ENCODE measurements around the gene ATP11B.

The ATP11B gene

GRCh38 chr3:182792901-182793662 lies at the start of gene ATP11B:
Gene ATP11B (plus strand): TSS chr3:182793504. CDS start chr3:182793760, 256 bp downstream.
- Mint-ChIP-seq H3K27me3 (no peaks in the 10 kb centered on the region), H3K27ac (peak within 1 kb of the TSS; percentile 96), H3K36me3 (ENCODE audit: low read depth) (peaks cover 31% of the 10 kb centered on the region), H3K4me1 (ENCODE audit: low read depth) (peaks cover 35% of the 10 kb centered on the region), H3K4me3 (peak within 1 kb of the TSS; percentile 95), H3K9me3 (no peaks in the 10 kb centered on the region)
- DNase-seq: peak; percentile 90

- no peaks in the 10 kb centered on the region for H3K27me3 Mint-ChIP-seq
- peaks cover 1% of the 10 kb centered on the region for H3K9me3 Mint-ChIP-seq
- no peaks in the 10 kb centered on the region for H3K4me1 Mint-ChIP-seq (ENCODE audit: low read depth)
- DNase-seq: no peak
- no peak overlapping the region for H3K4me3 Mint-ChIP-seq
- no peaks in the 10 kb centered on the region for H3K36me3 Mint-ChIP-seq (ENCODE audit: low read depth)
- H3K27ac Mint-ChIP-seq: no peak overlapping the region
Observed at GRCh38 chr3:182746959-182747358, 46.3 kb upstream of the ATP11B start.

- H3K36me3 Mint-ChIP-seq (ENCODE audit: low read depth): no peaks in the 10 kb centered on the region
- DNase-seq: no peak
- H3K4me3 Mint-ChIP-seq: no peak overlapping the region
- peaks cover 7% of the 10 kb centered on the region for H3K27me3 Mint-ChIP-seq
- H3K27ac Mint-ChIP-seq: no peak overlapping the region
- H3K9me3 Mint-ChIP-seq: peaks cover 3% of the 10 kb centered on the region
- H3K4me1 Mint-ChIP-seq (ENCODE audit: low read depth): no peaks in the 10 kb centered on the region
Observed at GRCh38 chr3:182755308-182755707, 38.0 kb upstream of the ATP11B start.

GRCh38 chr3:182755712-182756111 lies 37.6 kb upstream of the ATP11B start:
- DNase-seq: no peak
- Mint-ChIP-seq H3K36me3 (ENCODE audit: low read depth) (no peaks in the 10 kb centered on the region), H3K4me3 (no peak overlapping the region), H3K4me1 (ENCODE audit: low read depth) (no peaks in the 10 kb centered on the region), H3K27me3 (peaks cover 7% of the 10 kb centered on the region), H3K27ac (no peak overlapping the region), H3K9me3 (peaks cover 3% of the 10 kb centered on the region)

- H3K27me3 Mint-ChIP-seq: peaks cover 14% of the 10 kb centered on the region
- no peak overlapping the region for H3K4me3 Mint-ChIP-seq
- no peak overlapping the region for H3K27ac Mint-ChIP-seq
- no peak for DNase-seq
- no peaks in the 10 kb centered on the region for H3K9me3 Mint-ChIP-seq
- H3K36me3 Mint-ChIP-seq (ENCODE audit: low read depth): no peaks in the 10 kb centered on the region
- no peaks in the 10 kb centered on the region for H3K4me1 Mint-ChIP-seq (ENCODE audit: low read depth)
Observed at GRCh38 chr3:182760576-182761164, 32.6 kb upstream of the ATP11B start.

GRCh38 chr3:182763896-182764295 lies 29.4 kb upstream of the ATP11B start:
- Mint-ChIP-seq H3K4me1 (ENCODE audit: low read depth) (no peaks in the 10 kb centered on the region), H3K36me3 (ENCODE audit: low read depth) (no peaks in the 10 kb centered on the region), H3K27ac (no peak overlapping the region), H3K27me3 (peaks cover 7% of the 10 kb centered on the region), H3K4me3 (no peak overlapping the region), H3K9me3 (no peaks in the 10 kb centered on the region)
- DNase-seq: no peak

GRCh38 chr3:182765287-182765686 lies 28.0 kb upstream of the ATP11B start:
- Mint-ChIP-seq H3K4me1 (ENCODE audit: low read depth) (no peaks in the 10 kb centered on the region), H3K36me3 (ENCODE audit: low read depth) (no peaks in the 10 kb centered on the region), H3K4me3 (no peak overlapping the region), H3K27ac (no peak overlapping the region), H3K27me3 (peaks cover 7% of the 10 kb centered on the region), H3K9me3 (no peaks in the 10 kb centered on the region)
- no peak for DNase-seq

GRCh38 chr3:182766099-182766498 lies 27.2 kb upstream of the ATP11B start:
- peaks cover 7% of the 10 kb centered on the region for H3K27me3 Mint-ChIP-seq
- DNase-seq: no peak
- no peaks in the 10 kb centered on the region for H3K4me1 Mint-ChIP-seq (ENCODE audit: low read depth)
- H3K9me3 Mint-ChIP-seq: no peaks in the 10 kb centered on the region
- no peak overlapping the region for H3K27ac Mint-ChIP-seq
- H3K4me3 Mint-ChIP-seq: no peak overlapping the region
- no peaks in the 10 kb centered on the region for H3K36me3 Mint-ChIP-seq (ENCODE audit: low read depth)

- Mint-ChIP-seq H3K4me1 (ENCODE audit: low read depth) (no peaks in the 10 kb centered on the region), H3K27me3 (peaks cover 5% of the 10 kb centered on the region), H3K27ac (no peak overlapping the region), H3K9me3 (no peaks in the 10 kb centered on the region), H3K36me3 (ENCODE audit: low read depth) (no peaks in the 10 kb centered on the region), H3K4me3 (no peak overlapping the region)
- DNase-seq: no peak
Observed at GRCh38 chr3:182768413-182768812, 24.9 kb upstream of the ATP11B start.

- no peaks in the 10 kb centered on the region for H3K4me1 Mint-ChIP-seq (ENCODE audit: low read depth)
- H3K4me3 Mint-ChIP-seq: no peak overlapping the region
- no peak overlapping the region for H3K27ac Mint-ChIP-seq
- DNase-seq: no peak
- H3K27me3 Mint-ChIP-seq: no peaks in the 10 kb centered on the region
- H3K36me3 Mint-ChIP-seq (ENCODE audit: low read depth): no peaks in the 10 kb centered on the region
- no peaks in the 10 kb centered on the region for H3K9me3 Mint-ChIP-seq
Observed at GRCh38 chr3:182769673-182770072, 23.6 kb upstream of the ATP11B start.

GRCh38 chr3:182782149-182782548 lies 11.2 kb upstream of the ATP11B start:
- no peaks in the 10 kb centered on the region for H3K36me3 Mint-ChIP-seq (ENCODE audit: low read depth)
- H3K4me3 Mint-ChIP-seq: no peak overlapping the region
- H3K4me1 Mint-ChIP-seq (ENCODE audit: low read depth): peaks cover 7% of the 10 kb centered on the region
- H3K27ac Mint-ChIP-seq: no peak overlapping the region
- no peaks in the 10 kb centered on the region for H3K9me3 Mint-ChIP-seq
- peaks cover 19% of the 10 kb centered on the region for H3K27me3 Mint-ChIP-seq
- DNase-seq: no peak

- Mint-ChIP-seq H3K27me3 (peaks cover 22% of the 10 kb centered on the region), H3K4me1 (ENCODE audit: low read depth) (peaks cover 7% of the 10 kb centered on the region), H3K9me3 (no peaks in the 10 kb centered on the region), H3K36me3 (ENCODE audit: low read depth) (no peaks in the 10 kb centered on the region), H3K4me3 (no peak overlapping the region), H3K27ac (no peak overlapping the region)
- DNase-seq: no peak
Observed at GRCh38 chr3:182783106-182783505, 10.2 kb upstream of the ATP11B start.

GRCh38 chr3:182784542-182784941 lies 8.8 kb upstream of the ATP11B start:
- H3K9me3 Mint-ChIP-seq: no peaks in the 10 kb centered on the region
- H3K27me3 Mint-ChIP-seq: peaks cover 22% of the 10 kb centered on the region
- no peak overlapping the region for H3K27ac Mint-ChIP-seq
- DNase-seq: no peak
- no peak overlapping the region for H3K4me3 Mint-ChIP-seq
- H3K4me1 Mint-ChIP-seq (ENCODE audit: low read depth): peaks cover 9% of the 10 kb centered on the region
- H3K36me3 Mint-ChIP-seq (ENCODE audit: low read depth): no peaks in the 10 kb centered on the region

- Mint-ChIP-seq H3K4me1 (ENCODE audit: low read depth) (peaks cover 9% of the 10 kb centered on the region), H3K27ac (no peak overlapping the region)
- DNase-seq: no peak
Observed at GRCh38 chr3:182785142-182785541, 8.2 kb upstream of the ATP11B start.

GRCh38 chr3:182785756-182786155 lies 7.5 kb upstream of the ATP11B start:
- Mint-ChIP-seq H3K4me3 (no peak overlapping the region), H3K36me3 (ENCODE audit: low read depth) (no peaks in the 10 kb centered on the region), H3K9me3 (no peaks in the 10 kb centered on the region), H3K27ac (no peak overlapping the region), H3K27me3 (peaks cover 22% of the 10 kb centered on the region), H3K4me1 (ENCODE audit: low read depth) (peaks cover 9% of the 10 kb centered on the region)
- no peak for DNase-seq

More at GRCh38 chr3:182785142-182785541, 8.2 kb upstream of the ATP11B start:
- H3K9me3 Mint-ChIP-seq: no peaks in the 10 kb centered on the region
- no peaks in the 10 kb centered on the region for H3K36me3 Mint-ChIP-seq (ENCODE audit: low read depth)
- H3K27me3 Mint-ChIP-seq: peaks cover 22% of the 10 kb centered on the region
- H3K4me3 Mint-ChIP-seq: no peak overlapping the region

All from activated T-cell treated with anti-CD3 and anti-CD28 coated beads, Interleukin-2, amount 50 U/mL, for 24 hours (primary cell).